HG02798 (cell line): ENCODE data around the gene TMEM131L.
"Not testable (repeated sequence)": the region's sequence is repeated elsewhere in the genome, so short reads cannot be mapped to it uniquely, and the experiment has no call there.

Source experiments
- ATAC-seq: cut with Tn5 transposase; IDR thresholded peaks from one replicate; pipeline ENCODE4 v1.9.1; 2021; ENCODE audit warnings: mild to moderate bottlenecking; ENCODE audit not compliant: unreplicated experiment, poor library complexity

The TMEM131L gene

DNA sequence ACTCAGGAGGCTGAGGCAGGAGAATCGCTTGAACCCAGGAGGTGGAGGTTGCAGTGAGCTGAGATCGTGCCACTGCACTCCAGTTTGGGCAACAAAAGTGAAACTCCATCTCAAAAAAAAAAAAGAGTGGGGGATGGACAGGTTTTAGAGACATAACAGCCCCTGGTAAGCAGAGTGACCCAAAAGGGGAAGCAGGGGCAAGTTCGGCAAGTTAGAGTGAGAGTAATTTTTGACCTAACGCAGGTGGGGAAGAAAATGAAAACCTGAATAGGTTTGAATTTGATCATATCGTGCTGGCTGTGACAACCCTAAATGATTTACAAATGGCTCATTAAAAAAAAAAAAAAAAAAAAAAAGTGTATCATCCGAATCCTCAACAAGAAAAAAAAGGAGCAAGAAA lies 25.7 kb upstream of the TMEM131L start:
- peak; percentile 29 for ATAC-seq

DNA sequence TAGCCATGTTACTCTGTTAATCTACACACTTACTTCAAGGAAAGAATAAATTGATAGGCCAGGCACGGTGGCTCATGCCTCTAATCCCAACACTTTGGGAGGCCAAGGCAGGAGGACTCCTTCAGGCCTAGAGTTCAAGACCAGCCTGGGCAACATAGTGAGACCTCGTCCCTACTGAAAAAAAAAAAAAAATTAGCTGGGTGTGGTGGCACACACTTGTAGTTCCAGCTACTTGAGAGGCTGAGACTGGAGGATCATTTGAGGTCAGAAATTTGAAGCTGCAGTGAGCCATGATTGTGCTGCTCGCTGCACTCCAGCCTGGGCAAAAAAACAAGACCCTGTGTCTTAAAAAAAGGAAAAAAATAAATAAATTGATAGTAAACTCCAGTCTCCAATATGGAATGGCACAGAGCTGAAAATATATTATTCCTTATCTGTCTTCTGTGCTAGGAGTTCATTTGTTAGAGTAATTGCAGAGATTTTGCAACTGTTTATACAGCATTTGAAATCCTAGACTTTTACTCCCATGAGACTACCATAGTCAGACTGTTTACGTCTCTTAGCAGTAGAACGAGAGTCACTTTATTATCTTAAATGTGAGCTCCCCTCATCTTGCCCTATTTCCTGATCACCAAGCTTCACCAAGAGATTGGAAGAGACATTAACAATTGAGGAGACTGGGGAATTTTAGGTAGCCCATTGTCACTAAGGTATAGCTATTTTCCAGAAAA lies 18.8 kb upstream of the TMEM131L start:
- no peak for ATAC-seq

DNA sequence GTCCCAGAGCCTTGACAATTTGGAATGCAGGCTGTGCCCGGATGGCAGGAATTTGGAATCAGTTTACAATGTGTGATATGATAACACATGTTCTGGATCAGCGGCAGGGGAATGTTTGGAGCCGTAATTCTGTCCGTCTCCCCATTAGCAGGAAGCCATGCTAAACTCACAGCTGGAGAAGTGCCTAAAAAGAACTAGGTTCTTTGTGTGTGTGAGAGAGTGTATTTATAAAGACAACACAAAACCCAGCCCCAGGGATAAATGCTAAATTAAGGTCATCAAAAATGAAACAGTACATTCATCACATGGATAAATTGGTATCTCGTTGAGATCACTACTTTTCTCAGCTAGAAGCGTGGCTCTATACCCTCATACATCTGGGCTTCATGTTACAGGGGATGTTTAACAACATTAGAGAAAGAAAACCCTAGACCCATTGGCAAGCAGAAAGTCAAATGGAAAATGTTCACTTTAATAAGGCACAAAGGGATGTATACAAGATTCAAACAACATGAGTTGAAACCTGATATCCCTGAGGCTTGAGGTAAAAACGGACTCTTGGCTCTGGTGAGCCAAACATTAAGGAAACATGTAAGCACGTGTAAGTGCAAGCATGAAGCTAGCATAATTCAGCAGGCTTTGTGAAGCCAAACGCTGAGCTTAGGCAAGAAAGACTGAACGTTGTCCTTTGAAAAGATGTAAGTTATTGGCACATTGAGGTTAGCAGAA lies 18.0 kb upstream of the TMEM131L start:
- ATAC-seq = no peak

DNA sequence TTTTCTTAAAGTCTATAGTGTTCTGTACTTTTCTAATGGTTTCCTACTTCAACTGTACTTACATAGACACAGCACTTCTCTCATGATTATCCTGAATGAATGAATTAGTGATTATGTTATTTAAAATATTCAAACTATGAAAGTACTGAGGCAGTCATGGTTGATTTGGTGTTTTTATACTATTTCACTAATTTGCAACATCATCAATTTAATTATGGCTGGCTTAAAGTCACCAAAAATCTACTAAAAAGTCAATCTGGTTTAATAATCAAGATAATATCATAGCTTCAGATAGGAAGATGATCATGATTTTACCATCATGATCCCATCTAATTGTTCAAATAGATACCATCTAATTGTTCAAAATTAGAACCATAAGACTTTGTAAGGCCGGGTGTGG lies 16.8 kb upstream of the TMEM131L start:
- no peak for ATAC-seq

DNA sequence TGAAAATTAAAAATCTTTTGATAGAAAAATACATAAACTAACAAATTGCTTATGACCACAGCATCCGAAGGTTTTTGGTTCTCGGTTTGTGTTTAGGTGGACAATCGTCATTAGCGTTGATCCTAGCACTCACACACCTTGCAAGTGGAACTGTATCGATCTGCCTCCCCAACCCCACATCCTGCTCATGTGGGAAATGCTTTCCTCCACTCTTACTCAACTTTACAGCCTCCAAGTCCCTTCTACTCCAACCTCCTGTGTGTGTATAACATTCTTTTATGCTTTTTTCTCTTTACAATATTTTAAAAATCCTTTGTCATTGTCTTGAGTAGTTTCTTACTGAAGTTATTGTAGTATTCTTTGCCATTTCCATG lies 15.6 kb upstream of the TMEM131L start:
- ATAC-seq = no peak

DNA sequence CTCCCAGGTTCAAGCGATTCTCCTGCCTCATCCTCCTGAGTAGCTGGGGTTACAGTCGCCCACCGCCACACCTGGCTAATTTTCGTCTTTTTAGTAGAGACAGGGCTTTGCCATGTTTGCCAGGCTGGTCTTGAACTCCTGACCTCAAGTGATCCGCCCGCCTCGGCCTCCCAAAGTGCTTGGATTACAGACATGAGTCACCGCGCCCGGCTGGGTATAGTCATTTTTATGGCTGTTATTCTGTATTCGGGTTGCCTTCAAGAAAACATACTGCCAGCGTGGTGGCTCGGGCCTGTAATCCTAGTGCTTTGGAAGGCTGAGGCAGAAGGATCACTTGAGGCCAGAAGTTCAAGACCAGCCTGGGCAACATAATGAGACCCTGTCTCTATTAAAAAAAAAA lies 15.0 kb upstream of the TMEM131L start:
- not testable (repeated sequence) for ATAC-seq

DNA sequence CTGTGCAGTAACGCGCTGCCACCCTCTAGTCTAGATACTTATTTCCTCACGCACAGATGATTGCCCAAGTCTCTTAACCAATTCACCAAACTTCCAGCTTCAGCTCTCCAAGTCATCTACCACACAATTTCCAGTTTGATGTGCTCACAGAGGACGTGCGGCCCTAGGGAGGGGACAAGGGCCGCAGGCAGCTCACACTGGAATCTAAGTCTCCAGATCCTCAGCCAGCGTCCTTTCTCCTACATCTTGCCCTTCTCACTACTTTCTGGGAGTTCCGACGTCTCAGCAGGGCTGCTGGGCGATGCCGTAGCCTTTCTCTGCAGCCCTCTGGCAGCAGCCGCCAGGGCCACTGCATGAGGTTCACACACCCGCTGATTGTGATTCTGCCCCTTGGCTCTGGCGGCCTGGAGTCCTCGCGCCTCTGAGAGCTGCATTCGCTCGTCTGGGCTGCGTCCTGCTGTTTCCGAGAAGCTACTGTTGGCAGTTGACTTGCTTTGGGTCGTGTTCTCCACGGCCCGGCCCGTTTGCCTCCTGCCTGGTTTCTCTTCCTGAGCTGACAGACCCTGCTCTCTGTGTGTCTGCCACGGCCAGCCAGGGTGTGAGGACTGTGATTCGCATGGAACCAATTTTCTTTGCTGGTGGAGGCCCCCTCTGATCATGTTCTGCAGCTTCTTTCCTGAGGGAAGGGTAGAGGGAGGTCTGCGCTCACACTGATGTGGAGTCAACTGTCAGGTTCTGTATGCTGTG lies 14.1 kb upstream of the TMEM131L start:
- ATAC-seq = no peak

DNA sequence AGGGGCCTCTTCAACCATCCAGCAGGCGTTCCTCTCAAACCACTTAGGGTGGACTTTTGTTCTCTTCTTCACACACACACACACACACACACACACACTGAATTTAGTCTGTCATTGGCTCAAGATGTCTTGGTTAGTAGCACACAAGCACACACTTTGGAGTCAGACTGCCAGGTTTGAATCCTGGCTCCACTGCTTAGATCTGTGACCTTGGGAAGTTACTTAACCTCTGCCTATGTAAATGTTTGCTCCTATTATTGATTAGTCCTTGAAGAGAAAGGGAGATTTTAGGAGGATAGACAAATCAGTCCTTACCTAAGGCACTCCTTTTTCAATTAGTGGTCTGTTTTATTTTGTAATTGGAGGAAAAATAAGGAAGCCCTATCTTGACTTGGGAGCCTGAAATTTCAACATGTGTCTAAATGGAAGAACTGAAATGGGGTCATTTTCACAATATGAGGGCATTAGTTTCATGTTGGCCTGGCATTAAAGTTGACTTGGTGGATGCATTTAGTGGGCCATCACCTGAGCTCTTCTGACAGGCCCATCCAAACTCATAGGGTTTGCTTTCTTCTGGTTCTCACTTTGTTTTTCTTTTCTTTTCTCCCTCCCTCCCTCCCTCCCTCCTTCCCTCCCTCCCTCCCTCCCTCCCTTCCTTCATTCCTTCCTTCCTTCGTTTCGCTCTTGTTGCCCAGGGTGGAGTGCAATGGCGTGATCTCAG lies 13.3 kb upstream of the TMEM131L start:
- ATAC-seq = no peak

DNA sequence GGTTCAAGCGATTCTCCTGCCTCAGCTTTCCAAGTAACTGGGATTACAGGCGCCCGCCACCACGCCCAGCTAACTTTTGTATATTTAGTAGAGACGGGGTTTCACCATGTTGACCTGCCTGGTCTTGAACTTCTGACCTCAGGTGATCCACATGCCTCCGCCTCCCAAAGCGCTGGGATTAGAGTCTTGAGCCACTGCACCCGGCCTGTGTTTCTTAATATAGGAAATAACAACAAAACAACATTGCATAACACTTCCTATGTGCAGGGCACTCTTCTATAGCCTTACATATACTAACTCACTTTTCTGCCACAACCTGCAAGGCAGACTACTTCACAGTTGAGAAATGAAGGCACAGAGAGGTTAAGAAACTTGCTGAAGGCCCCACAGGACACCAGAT lies 12.8 kb upstream of the TMEM131L start:
- ATAC-seq = no peak

DNA sequence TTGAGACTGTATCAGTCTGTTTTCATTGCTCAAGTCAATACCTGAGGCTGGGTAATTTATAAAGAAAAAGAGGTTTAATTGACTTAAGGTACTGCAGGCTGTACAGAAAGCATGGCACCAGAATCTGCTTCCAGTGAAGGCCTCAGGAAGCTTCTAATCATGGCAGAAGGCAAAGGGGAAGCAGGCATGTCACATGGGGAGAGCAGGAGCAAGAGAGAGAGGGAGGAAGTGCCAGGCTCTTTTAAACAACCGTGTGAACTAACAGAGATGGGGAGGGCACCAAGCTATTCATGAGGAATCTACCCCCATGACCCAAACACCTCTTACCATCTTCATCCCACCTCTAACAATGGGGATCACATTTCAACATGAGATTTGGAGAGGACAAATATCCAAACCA lies 7.2 kb upstream of the TMEM131L start:
- ATAC-seq = no peak

DNA sequence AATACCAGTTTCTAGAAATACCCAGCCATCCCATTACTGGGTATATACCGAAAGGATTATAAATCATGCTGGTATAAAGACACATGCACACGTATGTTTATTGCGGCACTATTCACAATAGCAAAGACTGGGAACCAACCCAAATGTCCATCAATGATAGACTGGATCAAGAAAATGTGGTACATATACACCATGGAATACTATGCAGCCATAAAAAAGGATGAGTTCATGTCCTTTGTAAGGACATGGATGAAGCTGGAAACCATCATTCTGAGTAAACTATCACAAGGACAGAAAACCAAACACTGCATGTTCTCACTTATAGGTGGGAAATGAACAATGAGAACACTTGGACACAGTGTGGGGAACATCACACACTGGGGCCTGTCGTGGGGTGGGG lies 4.6 kb upstream of the TMEM131L start:
- not testable (repeated sequence) for ATAC-seq

DNA sequence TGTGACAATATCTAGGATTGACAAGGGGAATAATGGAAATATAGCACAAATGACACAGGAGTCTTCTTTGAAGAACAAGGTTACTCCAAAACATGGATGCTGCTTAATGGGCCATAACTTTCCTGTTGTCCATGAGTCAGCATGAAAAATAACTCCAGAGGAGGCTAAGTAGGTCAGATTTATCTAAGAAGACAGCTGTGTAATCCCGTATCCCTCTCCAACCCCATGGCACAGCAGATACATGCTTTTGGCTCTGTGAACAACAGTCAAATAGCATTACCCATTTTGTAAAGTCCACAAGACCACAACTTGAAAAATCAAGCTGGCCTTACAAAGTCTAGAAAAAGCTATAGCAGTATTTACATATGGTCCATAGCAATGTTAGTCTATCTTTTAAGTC lies 2.1 kb upstream of the TMEM131L start:
- ATAC-seq = no peak

DNA sequence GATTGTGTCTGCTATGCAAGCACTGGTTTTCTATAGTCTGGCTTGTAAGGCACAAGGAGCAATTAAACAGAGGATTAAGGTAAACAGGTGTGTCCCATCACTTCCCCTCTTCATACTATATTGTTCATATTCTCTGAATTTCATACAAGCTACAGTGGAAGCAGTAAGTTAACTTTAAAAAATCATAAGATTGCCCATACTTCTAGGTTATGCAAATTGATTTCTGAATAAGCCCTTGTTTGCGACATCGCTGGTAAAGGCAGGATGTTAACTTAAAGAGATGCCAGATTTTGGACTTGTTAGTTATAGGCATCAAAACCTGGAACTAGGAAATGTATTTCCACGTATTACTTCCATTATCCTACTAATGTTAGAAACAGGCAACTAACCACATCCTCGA lies 1.0 kb upstream of the TMEM131L start:
- no peak for ATAC-seq

DNA sequence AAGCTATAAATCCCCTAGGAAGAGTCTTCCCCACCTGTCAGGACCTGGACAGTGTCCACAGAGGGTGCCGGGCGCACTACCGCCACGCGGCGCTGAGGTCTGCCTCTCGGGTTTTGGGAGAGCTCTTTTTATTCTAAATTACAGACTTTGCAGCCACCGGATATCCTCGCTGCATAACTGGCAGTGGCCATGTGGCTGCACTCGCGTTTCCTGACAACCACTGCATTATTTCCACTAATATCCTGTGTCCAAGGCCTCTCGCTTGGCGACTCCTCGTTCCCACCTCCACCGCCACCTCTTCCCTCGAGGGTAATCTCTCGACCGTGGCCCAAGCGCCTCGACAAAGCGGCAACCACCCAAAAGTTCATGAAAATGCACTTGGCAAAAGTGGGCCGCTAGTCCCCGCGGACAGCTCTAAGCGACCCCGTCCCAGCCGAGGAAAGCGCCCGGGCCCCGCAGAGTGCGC lies 512 bp upstream of the TMEM131L start:
- ATAC-seq = no peak

DNA sequence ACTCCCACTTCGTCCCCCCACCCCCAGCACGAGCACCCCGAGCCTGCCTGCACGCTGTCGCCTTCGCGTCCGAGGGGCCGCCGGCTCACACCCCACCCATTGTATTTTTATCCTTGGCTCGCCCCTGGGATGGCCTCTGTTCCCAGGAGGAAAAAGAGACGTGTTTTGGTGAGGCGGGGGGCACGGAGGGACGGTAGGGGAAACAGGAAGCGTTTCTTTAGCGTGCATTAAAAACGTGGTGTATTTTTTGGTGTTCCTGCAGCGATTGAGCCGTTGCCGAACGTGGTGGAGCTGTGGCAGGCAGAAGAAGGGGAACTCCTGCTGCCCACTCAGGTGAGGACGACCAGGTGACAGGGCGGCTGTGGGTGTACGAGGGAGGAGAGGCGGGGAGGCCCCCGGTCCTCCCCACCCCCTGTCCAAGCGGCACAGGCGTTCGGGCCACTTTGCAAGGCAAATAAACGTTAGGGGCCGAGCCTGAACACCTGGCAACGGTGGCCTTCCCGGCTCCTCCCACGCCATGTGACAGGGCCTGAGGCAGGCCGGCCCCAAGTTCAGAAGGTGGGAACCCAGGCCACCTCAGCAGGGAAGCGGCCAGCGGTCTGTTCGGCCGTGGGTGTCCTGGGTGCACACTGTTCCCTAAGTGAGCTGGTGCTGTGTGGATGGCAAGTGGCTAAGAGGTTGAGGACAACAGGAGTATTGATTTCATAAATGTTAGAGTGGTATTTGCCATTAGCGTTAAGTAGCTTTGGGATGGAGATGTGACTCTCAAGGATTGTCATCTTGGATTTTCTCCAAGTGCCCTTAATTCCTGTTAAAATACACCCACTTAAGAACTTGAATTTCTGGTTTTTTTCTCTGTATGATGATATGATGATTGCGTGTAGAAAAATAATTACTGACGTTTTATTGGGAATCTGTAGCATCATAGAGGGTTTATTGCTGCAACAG lies 1.1 kb downstream of the TMEM131L start:
- ATAC-seq = peak; percentile 71

DNA sequence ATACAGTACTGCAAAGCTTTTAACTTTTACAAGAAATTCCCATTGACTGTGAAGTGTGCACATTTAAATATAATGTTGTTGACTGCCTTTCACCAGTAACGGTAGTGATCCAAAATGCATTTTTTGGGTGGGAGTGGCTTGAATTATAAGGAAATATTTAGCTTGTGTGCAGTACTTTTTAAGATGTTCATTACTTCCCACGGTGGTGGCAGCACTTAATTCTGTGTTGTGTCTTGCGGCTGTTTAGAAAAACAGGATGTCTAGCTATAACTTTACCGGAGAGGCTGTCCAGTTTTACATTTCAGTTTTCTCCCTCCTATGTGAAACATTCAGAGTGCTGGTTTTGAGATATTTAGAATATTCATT lies 1.7 kb downstream of the TMEM131L start:
- ATAC-seq = no peak

DNA sequence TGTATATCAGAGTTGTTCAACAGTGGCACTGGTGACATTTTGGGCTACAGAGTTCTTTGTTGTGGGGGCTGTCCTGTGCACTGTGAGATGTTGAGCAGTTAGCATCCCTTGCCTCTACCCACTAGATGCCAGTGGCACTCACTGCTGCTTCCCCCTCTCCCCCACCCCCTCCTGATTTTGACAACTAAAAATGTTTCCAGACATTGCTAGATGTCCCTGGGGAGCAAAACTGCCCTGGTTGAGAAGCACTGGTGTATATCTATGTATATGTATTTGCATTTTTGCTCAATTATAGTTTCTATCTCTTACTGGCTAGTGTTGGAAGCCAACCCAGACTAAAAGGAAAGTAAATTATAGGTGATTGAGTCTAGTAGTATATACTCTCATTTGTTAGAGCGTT lies 2.4 kb downstream of the TMEM131L start:
- ATAC-seq = peak; percentile 17

DNA sequence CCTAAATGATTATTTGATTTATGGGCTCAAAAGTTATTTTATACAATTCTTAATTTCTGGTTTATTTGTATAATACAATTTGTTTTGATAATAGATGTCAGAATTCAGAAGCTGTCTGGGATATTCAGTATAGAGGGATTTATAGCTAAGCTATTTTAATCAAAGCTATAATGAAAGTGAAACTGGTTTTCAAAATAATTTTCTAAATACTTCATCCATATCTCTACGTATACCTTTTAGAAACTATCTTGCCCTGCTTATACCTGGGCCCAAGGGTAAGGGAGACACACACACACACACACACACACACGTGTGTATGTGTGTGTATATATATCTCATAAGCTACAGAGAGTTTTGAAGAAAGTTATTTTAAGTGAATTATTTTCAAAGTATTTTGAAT lies 2.9 kb downstream of the TMEM131L start:
- ATAC-seq = no peak

DNA sequence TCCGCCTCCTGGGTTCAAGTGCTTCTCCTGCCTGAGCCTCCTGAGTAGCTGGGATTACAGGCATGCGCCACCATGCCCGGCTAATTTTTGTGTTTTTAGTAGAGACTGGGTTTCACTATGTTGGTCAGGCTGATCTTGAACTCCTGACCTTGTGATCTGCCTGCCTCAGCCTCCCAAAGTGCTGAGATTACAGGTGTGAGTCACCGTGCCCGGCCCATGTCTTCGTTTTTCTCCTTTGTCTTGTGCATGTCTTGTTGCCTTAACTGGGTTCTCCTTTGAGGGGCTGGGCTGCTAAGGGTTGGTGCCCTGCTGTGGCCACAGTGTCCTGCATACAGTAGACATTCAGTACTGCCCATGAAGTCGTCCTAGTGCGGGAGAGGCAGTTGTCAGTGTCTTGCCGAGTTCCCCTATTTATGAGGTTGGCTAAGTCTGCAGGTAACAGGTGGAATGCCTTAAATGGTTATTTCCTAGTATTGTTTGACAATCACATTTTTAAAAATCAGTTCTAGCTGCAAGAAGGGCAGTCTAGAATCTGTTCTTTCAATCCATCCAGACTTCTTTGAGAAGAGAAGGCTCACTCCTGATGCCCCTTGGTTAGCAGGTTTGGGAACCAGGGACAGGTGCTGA lies 5.0 kb downstream of the TMEM131L start:
- ATAC-seq = not testable (repeated sequence)
